Activated T-helper 2 cell treated with anti-CD3 and anti-CD28 coated beads, Interferon-gamma antibody, Interleukin-2, Interleukin-4, amounts not matched to agents 10 μg/mL and 5 μg/mL and 100 μg/mL, durations not matched to agents 14 hours and 24 hours and 36 hours (primary cell): ENCODE data around the gene NUP205. TPM values are rescaled to one million over a fixed set of nuclear protein-coding genes. Genes with fewer than 3 reads are reported as not detected.

Experiments
- DNase-seq: peaks from one replicate; pipeline ENCODE4 v3.0.0; 2021; ENCODE audit warnings: low spot score
- H3K27ac Mint-ChIP-seq: one replicate; pipeline ENCODE4 v1.8.0; 2021; ENCODE audit warnings: mixed read lengths
- H3K27me3 Mint-ChIP-seq: one replicate; pipeline ENCODE4 v1.8.0; 2021; ENCODE audit warnings: low read depth, mixed read lengths
- H3K36me3 Mint-ChIP-seq: one replicate; pipeline ENCODE4 v1.8.0; 2021; ENCODE audit warnings: low read depth, mixed read lengths
- H3K4me1 Mint-ChIP-seq: one replicate; pipeline ENCODE4 v1.8.0; 2021; ENCODE audit warnings: low read depth, mixed read lengths
- H3K4me3 Mint-ChIP-seq: one replicate; pipeline ENCODE4 v1.8.0; 2021; ENCODE audit warnings: low read depth, mild to moderate bottlenecking, moderate library complexity, mixed read lengths
- H3K9me3 Mint-ChIP-seq: one replicate; pipeline ENCODE4 v1.8.0; 2021; ENCODE audit warnings: mixed read lengths
- intact Hi-C: fragments of 100-400 bp; cut with micrococcal nuclease; formaldehyde crosslinking; loops from one replicate; pipeline ENCODE4 v1.15.1; 2023
- total RNA-seq: library from RNA; stranded (reverse); gene quantifications from 2 replicates; pipeline ENCODE4 v1.2.3, GENCODE V29; 2022

NUP205 gene
- total RNA-seq, 1 donor from 2014 or later = 127 TPM

DNA sequence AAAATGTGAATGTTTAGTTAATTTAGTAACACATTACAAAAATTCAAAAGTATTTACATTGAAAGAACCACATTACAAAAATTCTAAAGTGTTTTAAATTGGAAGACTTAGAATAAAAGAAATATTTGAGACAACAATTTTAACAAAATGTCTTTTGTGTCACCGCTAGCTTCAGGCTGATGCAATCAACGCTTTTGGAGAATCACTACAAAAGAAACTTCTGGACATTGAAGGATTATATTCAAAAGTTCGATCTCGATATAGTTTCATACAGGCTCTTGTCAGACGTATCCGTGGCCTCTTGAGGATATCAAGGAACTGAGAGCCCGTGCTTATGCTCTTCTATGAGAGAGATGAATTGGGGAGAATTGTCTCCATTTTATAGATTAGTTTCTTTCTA is 90.5 kb downstream of the NUP205 start:
- intact Hi-C loops = no loop called here
- DNase-seq = no peak
- Mint-ChIP-seq H3K4me3 (no peak overlapping the region), H3K27me3 (no peaks in the 10 kb centered on the region), H3K36me3 (peaks cover 44% of the 10 kb centered on the region), H3K27ac (no peak overlapping the region), H3K9me3 (no peaks in the 10 kb centered on the region), H3K4me1 (peaks cover 3% of the 10 kb centered on the region)

DNA sequence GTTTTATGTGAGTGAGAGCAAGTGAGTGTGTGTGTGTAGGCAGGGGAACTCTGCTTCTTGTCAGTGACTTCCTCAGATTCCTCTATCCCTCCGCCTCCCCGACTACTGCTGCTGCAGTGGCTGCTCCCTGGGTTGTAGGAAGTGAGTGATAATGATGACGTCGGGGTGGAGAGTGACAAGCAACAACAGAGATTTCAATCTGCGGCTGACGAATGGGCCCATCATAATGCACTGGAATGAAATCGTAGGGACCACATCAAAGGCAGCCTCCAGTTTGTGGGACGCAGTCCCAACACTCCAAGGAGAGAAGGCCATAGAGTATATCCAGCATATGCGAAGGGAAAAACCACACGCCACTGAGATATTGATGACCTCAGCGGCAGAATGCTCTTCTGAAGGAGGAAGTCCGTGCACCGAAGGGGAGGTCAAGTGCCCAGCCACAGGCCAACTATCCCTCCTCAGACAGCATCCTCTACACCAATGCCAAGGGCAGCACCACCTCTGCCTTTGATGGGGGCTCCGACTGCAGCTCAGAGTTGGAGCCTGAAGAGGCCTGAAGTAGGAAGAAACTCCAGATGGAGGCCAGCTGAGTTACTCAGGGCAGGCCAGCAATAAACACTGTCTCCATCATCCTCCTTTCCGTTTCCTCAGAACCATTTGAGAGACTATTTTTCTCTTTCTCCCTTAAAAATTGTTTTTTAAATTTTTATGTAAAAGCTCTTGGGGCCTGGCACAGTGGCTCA is 93.3 kb downstream of the NUP205 start:
- no peak for DNase-seq
- no peaks in the 10 kb centered on the region for H3K9me3 Mint-ChIP-seq
- no peaks in the 10 kb centered on the region for H3K27me3 Mint-ChIP-seq
- H3K4me3 Mint-ChIP-seq = no peak overlapping the region
- H3K27ac Mint-ChIP-seq = no peak overlapping the region
- intact Hi-C loops = no loop called here
- H3K36me3 Mint-ChIP-seq = peaks cover 19% of the 10 kb centered on the region
- H3K4me1 Mint-ChIP-seq = no peaks in the 10 kb centered on the region

DNA sequence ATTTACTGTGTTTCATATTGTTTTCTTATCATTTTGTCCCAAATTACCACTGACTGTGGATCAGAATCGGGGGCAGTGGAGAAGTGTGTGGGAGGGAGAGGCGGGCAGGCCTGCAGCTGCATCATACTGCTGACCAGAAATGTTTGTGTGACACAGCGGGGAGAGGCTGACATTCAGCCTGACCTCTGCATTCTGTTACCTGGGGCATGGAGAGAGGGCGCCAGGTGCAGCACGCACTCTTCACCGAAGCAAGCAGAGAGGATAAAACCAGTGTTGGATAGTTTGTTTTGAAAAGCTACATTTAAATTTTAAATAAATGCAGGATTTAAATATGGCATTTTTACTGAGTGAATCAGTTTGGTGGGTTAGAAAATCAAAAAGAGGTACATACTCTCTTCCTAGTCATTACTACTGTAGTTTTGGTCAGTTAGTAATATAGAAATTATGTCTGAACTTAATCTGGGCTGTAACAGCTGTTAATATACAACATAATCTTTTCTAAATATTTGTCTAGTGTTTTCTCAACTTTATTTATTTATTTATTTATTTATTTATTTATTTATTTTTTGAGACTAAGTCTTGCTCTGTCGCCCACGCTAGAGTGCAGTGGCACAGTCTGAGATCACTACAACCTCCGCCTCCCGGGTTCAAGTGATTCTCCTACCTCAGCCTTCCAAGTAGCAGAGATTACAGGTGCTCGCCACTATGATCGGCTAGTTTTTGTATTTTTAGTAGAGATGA is 95.8 kb downstream of the NUP205 start:
- H3K4me1 Mint-ChIP-seq = no peaks in the 10 kb centered on the region
- intact Hi-C loops = no loop called here
- H3K27me3 Mint-ChIP-seq = no peaks in the 10 kb centered on the region
- H3K27ac Mint-ChIP-seq = no peak overlapping the region
- H3K36me3 Mint-ChIP-seq = peaks cover 7% of the 10 kb centered on the region
- no peak overlapping the region for H3K4me3 Mint-ChIP-seq
- no peak for DNase-seq
- H3K9me3 Mint-ChIP-seq = no peaks in the 10 kb centered on the region

DNA sequence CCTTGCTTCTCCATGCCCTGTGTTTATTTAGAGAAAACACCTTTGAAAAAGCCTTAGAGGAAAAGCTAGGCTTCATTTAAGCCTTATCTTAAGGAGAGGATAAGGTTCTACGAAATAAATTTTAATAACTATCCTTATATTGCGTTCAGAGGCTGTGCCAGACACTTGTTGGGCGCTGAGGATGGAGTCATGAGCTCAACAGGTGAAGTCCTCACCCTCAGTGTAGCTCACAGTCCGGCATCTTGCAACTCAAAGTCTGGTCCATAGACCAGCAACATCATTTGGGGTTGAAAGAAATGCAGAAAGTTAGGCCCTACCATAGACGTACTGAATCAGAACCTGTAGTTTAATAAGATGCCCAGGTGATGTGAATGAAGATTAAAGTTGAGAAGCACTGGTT is 100.8 kb downstream of the NUP205 start:
- H3K27me3 Mint-ChIP-seq = no peaks in the 10 kb centered on the region
- H3K4me3 Mint-ChIP-seq = no peak overlapping the region
- intact Hi-C loops = no loop called here
- DNase-seq = no peak
- no peaks in the 10 kb centered on the region for H3K9me3 Mint-ChIP-seq
- H3K4me1 Mint-ChIP-seq = peaks cover 9% of the 10 kb centered on the region
- H3K27ac Mint-ChIP-seq = no peak overlapping the region
- peaks cover 4% of the 10 kb centered on the region for H3K36me3 Mint-ChIP-seq

DNA sequence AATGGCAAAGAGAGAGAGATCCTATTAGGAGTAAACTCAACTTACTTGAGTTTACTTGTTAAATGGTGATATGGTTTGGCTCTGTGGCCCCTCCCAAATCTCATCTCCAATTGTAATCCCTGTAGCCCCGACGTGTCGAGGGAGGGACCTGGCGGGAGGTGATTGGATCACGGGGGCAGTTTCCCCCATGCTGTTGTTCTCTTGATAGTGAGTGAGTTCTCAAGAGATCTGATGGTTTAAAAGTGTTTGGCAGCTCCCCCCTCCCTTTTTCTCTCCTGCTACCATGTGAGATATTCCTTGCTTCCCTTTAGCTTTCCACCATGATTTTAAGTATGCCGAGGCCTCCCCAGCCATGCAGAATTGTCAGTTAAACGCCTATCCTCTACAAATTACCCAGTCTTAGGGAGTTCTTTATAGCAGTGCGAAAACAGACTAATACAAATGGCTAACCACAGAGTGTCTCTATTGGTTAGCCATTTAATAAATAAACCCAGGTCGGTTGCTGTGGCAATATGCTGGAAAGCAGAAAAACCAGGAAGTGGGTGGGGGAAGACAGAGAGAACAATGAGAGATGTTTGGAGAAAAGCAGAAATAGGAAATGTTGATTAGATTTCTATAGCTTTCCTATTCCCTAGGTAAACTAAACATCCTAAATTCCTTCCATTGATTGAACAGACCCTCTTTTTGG is 101.6 kb downstream of the NUP205 start:
- Mint-ChIP-seq H3K4me1 (peaks cover 14% of the 10 kb centered on the region), H3K36me3 (peaks cover 7% of the 10 kb centered on the region), H3K27ac (no peak overlapping the region), H3K4me3 (no peak overlapping the region), H3K9me3 (no peaks in the 10 kb centered on the region), H3K27me3 (no peaks in the 10 kb centered on the region)
- intact Hi-C loops = no loop called here
- no peak for DNase-seq

DNA sequence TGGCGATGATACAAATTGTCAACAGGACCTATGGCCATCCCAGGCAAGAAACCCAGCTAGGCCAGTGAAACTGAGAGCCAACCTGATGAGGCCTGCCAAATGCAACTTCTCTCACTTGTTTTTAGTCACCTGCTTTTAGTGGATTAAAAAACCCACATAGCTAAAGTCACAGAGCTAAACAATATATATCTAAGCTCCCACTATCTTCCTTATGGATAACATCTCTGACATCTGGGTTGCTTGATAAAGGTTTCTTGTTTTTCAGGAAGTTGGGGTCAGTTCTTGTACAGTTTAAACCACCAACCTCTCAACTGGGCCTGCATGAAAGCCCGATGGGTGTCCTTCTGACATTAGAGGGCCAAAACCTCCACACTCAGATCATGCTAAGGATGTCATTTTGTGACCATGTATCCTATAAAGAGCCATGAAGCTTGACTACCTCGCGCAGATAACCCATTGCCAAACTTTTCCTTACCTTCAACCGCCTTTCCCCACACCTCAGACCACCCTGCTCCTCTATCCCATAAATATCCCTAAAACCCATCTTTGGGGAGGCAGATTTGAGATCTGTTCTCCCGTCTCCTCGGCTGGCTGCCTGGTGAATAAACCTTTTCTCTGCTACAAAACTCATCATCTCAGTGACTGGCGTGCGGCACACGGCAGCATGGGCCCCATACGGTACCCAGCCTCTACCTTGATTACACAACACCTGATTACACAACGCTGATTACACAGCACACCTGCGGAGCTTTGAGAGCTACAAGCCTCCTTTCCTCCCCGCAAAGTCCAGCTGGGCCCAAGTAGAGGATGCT is 103.8 kb downstream of the NUP205 start:
- no peaks in the 10 kb centered on the region for H3K9me3 Mint-ChIP-seq
- no peaks in the 10 kb centered on the region for H3K27me3 Mint-ChIP-seq
- H3K27ac Mint-ChIP-seq = peak overlapping the region; percentile 91
- H3K4me1 Mint-ChIP-seq = peaks cover 26% of the 10 kb centered on the region
- peak overlapping the region; percentile 95 for H3K4me3 Mint-ChIP-seq
- DNase-seq = no peak
- intact Hi-C loops = loop anchor here (1.0 to 10.0 kb wide), 7 partner anchors 51 to 1207 kb away; partner anchors contain the start of genes AKR1B1, BPGM, CNOT4 and CYREN
- peaks cover 13% of the 10 kb centered on the region for H3K36me3 Mint-ChIP-seq

DNA sequence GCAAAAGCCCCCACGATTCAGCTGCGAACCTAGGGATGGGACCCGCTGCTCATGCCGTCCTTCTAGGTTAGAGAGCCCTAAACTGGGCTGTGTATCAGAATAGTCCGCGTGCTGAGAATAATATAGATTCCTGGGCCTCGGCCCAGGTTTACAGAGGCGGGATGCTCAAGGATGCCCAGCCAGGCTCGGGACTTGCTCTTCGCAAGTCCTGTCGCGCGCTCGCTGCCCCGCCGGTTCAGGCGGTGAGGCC is 104.3 kb downstream of the NUP205 start:
- no peak for DNase-seq
- H3K4me3 Mint-ChIP-seq = peak overlapping the region; percentile 95
- intact Hi-C loops = loop anchor here (1.0 to 10.0 kb wide), 7 partner anchors 50 to 1207 kb away; partner anchors contain the start of genes AKR1B1, BPGM, CNOT4 and CYREN
- H3K4me1 Mint-ChIP-seq = peaks cover 28% of the 10 kb centered on the region
- peaks cover 17% of the 10 kb centered on the region for H3K36me3 Mint-ChIP-seq
- H3K27me3 Mint-ChIP-seq = no peaks in the 10 kb centered on the region
- peak overlapping the region; percentile 91 for H3K27ac Mint-ChIP-seq
- H3K9me3 Mint-ChIP-seq = no peaks in the 10 kb centered on the region

DNA sequence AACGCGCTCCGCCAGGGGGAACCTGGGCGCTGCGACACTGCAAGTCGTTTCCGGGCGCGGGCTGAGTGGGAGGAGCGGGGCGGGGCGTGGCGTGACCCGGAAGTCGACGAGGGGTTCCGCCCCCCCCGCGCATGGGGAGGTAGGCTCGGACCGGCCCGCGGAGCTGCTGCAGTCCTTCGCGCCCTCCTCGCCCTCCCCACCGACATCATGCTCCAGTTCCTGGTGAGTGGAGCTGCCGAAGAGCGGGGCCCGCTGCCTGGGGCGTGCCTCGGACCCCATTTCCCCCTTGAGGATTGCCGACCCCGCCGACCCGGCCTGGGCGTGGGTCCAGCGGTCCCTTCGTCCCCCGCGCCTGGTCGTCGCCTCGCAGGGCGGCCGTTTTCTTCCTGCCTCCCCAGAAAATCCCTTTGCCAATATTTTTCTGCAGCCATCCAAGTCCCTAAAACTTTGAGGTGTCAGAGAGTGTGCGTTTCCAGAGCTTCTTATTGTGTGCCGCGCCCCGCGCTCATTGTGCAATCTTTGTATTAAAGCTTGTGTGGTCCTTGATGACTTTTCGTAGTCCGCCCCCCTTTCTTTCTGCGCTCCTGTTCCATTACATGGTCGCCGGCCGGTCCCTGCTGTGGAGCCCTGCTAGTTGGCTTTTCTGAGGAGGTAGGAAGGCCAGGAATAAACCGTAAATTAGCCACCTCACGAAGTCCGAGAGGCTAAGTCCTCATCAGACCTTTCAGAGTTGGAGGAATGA is 104.8 kb downstream of the NUP205 start, which contains the start of gene STMP1:
STMP1 (plus strand) TSS at position 142 of the 742 bp plus-strand sequence.
- H3K4me1 Mint-ChIP-seq = peaks cover 28% of the 10 kb centered on the region
- no peaks in the 10 kb centered on the region for H3K27me3 Mint-ChIP-seq
- H3K9me3 Mint-ChIP-seq = no peaks in the 10 kb centered on the region
- H3K36me3 Mint-ChIP-seq = peaks cover 17% of the 10 kb centered on the region
- peak; percentile 92 for DNase-seq
- peak within 1 kb of the TSS; percentile 91 for H3K27ac Mint-ChIP-seq
- H3K4me3 Mint-ChIP-seq = peak within 1 kb of the TSS; percentile 95
- intact Hi-C loops = loop anchor here (1.0 to 10.0 kb wide), 7 partner anchors 50 to 1208 kb away; partner anchors contain the start of genes AKR1B1, BPGM, CNOT4 and CYREN

DNA sequence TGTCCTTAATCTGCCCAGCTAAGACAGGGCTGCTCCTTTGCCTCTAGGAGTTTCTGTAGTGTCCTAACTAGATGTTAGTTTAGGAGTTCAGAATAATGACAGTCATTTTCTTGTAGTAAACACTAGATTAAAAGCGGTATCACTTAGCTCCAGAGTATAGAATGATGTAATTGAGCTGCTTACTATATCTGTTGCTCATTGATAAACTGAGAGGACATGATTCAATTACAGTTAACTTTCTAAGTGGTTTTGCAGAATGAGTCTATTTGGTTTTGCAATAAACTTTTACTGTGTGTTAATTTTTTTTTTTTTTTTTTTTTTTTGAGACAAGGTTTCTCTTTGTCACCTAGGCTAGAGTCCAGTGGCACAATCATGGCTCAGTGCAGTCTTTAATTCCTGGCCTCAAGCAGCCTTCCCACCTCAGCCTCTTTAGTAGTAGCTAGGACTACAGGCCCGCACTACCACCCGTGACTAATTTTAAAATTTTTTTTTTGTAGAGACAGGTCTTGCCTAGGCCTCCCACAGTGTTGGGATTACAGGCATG is 106.4 kb downstream of the NUP205 start:
- peak overlapping the region; percentile 64 for H3K27ac Mint-ChIP-seq
- peaks cover 30% of the 10 kb centered on the region for H3K4me1 Mint-ChIP-seq
- H3K27me3 Mint-ChIP-seq = no peaks in the 10 kb centered on the region
- intact Hi-C loops = loop anchor here (5.0 to 10.0 kb wide), 3 partner anchors 48 to 1209 kb away; partner anchors contain the start of genes AKR1B1 and CYREN
- no peaks in the 10 kb centered on the region for H3K9me3 Mint-ChIP-seq
- peak overlapping the region; percentile 95 for H3K4me3 Mint-ChIP-seq
- H3K36me3 Mint-ChIP-seq = peaks cover 24% of the 10 kb centered on the region
- no peak for DNase-seq

DNA sequence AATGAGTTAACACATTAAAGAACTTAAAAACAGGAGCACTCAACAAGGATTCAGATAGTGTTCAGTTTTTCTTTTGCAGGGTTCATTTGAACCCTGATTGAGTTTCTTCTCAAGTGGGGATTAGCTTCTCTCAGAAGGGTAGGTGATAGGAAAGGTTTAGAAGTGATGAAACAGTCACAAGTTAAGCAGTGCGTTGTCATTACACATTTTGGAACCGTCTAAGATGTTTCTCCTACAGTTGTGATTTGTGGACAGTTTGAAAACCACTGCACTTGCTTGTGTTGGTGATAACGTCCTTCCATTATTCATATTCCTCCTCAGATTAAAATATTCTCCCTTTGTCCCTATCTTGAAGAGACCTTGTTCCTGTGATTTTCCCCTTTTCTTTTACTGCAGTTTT is 107.3 kb downstream of the NUP205 start:
- Mint-ChIP-seq H3K9me3 (no peaks in the 10 kb centered on the region), H3K27me3 (no peaks in the 10 kb centered on the region), H3K27ac (no peak overlapping the region), H3K36me3 (peaks cover 27% of the 10 kb centered on the region), H3K4me1 (peaks cover 32% of the 10 kb centered on the region), H3K4me3 (no peak overlapping the region)
- intact Hi-C loops = loop anchor here (10.0 kb wide), 1 partner anchor 1210 kb away; the partner anchor contains the start of gene AKR1B1
- no peak for DNase-seq

DNA sequence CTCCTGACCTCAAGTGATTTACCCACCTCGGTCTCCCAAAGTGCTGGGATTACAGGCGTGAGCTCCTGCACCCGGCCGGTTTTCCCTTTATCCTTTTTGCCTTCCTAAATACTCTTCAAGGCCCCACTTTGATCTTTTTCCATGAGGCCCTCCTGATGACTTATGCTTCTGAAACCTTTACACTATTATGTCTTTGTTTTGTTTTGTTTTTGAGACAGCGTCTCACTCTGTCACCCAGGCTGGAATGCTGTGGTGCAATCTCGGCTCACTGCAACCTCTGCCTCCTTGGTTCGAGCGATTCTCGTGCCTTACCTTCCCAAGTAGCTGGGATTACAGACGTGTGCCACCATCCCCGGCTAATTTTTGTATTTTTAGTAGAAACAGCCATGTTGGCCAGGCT is 108.4 kb downstream of the NUP205 start:
- H3K9me3 Mint-ChIP-seq = no peaks in the 10 kb centered on the region
- H3K36me3 Mint-ChIP-seq = peaks cover 28% of the 10 kb centered on the region
- H3K4me1 Mint-ChIP-seq = peaks cover 31% of the 10 kb centered on the region
- no peak for DNase-seq
- no peaks in the 10 kb centered on the region for H3K27me3 Mint-ChIP-seq
- H3K4me3 Mint-ChIP-seq = no peak overlapping the region
- no peak overlapping the region for H3K27ac Mint-ChIP-seq
- intact Hi-C loops = loop anchor here (10.0 kb wide), 1 partner anchor 1211 kb away; the partner anchor contains the start of gene AKR1B1
